Activated CD8-positive, alpha-beta memory T cell treated with anti-CD3 and anti-CD28 coated beads for 4 hours (primary cell): ENCODE measurements around the gene AGRN.
A peak's percentile ranks its signal among the peaks of the same experiment; 100 is the strongest.

Experiments used
- DNase-seq, 2 donors: peaks; one replicate each; pipeline ENCODE4 v3.0.0-alpha.2; 2020; ENCODE audit warnings: low read depth in 2 of 2

The AGRN gene

GRCh38 chr1:1038694-1039093, 18.8 kb downstream of the AGRN start:
- no peak for DNase-seq

- DNase-seq = no peak
These were observed 19.4 kb downstream of the AGRN start for GRCh38 chr1:1039145-1039910.

GRCh38 chr1:1040004-1040991, 20.4 kb downstream of the AGRN start:
- peak; percentile 47 to 57 for DNase-seq

GRCh38 chr1:1041092-1041523, 21.2 kb downstream of the AGRN start:
- DNase-seq = no peak

- DNase-seq = no peak
These were observed 22.0 kb downstream of the AGRN start for GRCh38 chr1:1041873-1042272.

GRCh38 chr1:1042835-1043234, 22.9 kb downstream of the AGRN start:
- DNase-seq = no peak

GRCh38 chr1:1043411-1043810, 23.5 kb downstream of the AGRN start:
- no peak for DNase-seq

- no peak for DNase-seq
These were observed 24.0 kb downstream of the AGRN start for GRCh38 chr1:1043921-1044320.

GRCh38 chr1:1044455-1045078, 24.6 kb downstream of the AGRN start:
- no peak for DNase-seq

- DNase-seq = no peak
These were observed 25.2 kb downstream of the AGRN start for GRCh38 chr1:1045129-1045528.

GRCh38 chr1:1046243-1046642, 26.3 kb downstream of the AGRN start:
- no peak for DNase-seq

- no peak for DNase-seq
These were observed 26.8 kb downstream of the AGRN start for GRCh38 chr1:1046767-1047166.

GRCh38 chr1:1047407-1047806, 27.5 kb downstream of the AGRN start:
- DNase-seq = no peak

GRCh38 chr1:1047963-1048362, 28.0 kb downstream of the AGRN start:
- no peak for DNase-seq

GRCh38 chr1:1048765-1049164, 28.8 kb downstream of the AGRN start:
- no peak for DNase-seq

GRCh38 chr1:1049318-1050165, 29.6 kb downstream of the AGRN start:
- DNase-seq = no peak

- DNase-seq = no peak
These were observed 30.7 kb downstream of the AGRN start for GRCh38 chr1:1050577-1051052.

GRCh38 chr1:1051127-1051810, 31.3 kb downstream of the AGRN start:
- no peak for DNase-seq

GRCh38 chr1:1052003-1052840, 32.3 kb downstream of the AGRN start:
- DNase-seq = no peak

GRCh38 chr1:1053022-1053421, 33.1 kb downstream of the AGRN start:
- no peak for DNase-seq
